ENCODE measurements around the gene SDR42E2.

DNA sequence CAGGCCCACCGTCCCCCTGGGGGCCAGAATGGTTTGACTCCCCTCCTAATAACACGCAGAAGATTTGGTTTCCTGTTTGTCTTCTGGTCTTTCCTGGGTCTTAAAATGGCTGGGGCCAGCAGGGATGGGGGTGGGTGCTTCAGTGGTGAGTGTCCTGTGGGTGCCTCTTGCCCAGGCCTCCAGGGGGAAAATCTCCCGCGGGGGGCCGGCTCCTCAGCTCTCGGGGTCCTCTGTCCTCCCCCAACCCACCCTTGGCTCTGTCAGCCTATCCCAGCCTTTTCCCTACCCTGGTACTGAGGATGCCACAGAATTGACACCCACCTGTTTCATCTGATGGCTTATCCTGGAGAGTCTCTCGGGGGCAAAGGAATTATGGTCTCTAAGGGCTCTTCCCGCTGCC lies 23.8 kb upstream of the SDR42E2 start:
- no peak for TF ChIP-seq CTCF (IDR thresholded peaks at IDR 0.05)
- TF ChIP-seq SIN3A (IDR thresholded peaks at IDR 0.05; ENCODE audit: borderline replicate concordance, insufficient read depth, low read depth, low read length): no peak
- no peak for TF ChIP-seq POLR2AphosphoS5 (IDR thresholded peaks at IDR 0.05; ENCODE audit: low read depth, low read length)
- no peak for TF ChIP-seq REST (IDR thresholded peaks at IDR 0.05; ENCODE audit: insufficient read depth in 1 of 2, low read depth in 2 of 2, low read length in 1 of 2)
- no peak for TF ChIP-seq TCF7L2 (IDR thresholded peaks at IDR 0.05; ENCODE audit: low read depth, low read length)
